Measurements from ENCODE around the gene ACAA2.
A peak's percentile ranks its signal among the peaks of the same experiment; 100 is the strongest.
"Not testable (repeated sequence)": the region's sequence is repeated elsewhere in the genome, so short reads cannot be mapped to it uniquely, and the experiment has no call there.

ACAA2 gene

DNA sequence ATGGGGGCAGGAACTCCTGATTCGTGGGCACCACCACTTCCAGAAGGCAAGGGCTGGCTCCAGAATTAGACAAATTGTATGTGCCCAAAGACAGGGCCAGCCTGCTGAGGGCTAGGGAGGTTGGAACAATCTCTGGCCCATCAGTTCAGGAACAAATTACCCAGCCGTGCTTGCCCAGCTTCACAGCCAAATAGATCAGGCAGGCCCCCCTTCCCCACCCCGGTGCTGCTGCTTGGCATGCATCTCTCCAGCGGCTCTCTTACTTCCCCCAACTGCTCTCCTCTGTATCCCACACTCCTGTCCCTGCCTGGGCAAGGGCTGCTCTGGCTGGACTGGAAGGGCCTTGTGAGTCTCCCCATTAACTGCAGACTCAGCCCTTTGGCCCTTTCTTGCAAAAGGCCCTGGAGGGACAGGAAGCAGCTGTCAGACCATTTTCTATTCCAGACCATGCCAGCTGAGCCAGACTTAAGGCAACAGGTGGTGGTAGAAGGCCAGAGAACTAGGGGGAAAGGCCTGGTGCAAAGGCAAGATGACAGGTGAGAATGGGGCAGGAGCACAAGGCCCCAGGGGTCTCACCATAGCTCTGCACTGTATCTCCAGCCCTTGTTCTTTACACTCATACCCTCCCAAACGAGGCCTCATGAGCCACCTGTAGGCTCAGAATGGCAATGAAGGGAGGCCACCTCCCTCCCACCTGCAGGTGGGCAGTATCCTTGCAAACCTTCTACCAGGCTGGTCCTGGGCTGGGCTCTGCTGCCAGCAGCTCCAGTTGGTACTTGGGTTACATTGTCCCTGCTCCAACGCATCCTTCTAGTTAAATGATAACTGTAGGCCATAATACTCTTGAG, 30.7 kb upstream of the ACAA2 start:
- no peak for DNase-seq

DNA sequence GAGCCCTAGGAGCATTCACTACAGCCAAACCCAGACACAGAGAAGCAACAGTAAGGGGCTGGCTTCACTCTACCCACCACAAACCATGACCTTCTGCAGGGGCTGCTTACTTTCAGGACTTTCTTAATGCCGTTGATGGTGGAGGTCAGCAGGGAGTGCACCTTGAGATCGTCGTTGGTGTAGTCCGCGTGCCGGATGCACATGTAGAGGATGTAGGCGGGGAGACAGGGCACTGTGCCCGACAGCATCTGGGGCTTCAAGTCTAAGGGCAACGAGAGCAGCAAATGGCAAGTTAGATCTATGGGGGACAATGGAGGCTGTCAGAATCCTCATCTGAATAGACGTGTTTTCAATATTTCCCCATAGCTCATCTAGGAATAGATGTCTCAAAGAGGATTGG, 29.8 kb upstream of the ACAA2 start:
- no peak for DNase-seq

DNA sequence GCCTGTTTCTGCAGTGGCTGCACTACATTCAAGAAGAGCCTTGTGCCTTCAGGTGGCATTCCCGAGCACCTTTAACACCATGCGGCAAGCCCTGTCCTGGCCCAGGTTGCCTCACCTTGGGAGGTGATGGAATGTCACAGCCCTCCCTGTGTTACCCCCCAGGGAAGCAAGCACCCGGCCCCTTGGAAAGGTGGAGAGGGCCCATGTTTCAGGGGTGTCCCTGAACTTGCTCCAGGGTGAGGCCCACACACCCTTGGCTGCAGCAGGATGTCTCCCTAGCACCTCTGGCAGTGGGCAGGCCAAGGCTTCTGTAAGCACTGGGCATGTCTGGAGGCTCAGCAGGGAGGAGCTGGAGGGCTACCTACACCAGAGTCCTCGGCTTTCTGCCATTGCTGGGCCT, 29.3 kb upstream of the ACAA2 start:
- DNase-seq = no peak

DNA sequence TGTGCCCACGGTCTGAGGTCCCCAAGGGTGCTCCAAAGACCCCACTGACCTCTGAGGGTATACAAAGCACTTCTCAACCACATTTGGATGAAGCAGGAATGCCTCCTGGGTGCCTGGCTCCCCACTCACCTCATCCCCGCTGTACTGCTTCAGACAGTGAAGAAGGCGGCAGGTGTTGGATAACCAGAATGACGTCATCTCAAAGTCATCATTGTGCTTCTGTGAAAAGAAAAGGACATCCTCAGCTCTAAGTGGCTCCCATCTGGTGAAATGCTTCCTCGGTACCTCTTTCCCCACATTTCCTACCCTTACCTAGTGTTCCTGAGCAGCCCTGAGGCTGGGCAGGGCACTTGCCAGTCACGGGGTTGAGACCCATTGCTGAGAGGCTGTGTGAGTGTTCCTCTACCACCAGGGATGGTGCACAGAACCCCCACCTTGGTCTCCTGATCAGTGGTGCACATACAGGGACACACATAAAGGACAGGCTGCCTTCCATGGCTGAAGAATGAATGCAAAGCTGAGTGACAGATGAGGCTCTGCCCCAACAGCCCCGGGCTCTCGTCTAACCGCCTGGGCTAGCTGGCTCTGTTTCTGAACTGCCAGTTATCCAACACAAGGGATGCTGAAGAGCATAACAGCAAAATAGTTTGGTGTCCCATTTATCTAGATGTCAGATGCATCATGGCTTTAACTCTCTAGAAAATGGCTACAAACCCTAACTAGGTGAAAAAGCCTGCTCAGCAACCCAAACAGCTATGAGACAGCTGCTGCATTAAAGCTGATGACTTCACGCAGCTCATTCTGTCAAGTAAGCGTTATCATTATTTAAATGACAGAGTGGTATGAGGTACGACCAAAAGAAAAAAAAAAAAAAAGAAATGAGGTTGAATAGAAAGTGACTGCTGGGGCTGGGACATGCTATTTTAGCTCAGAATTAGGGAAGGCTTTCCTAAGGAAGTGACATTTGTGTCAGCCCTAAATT, 28.2 kb upstream of the ACAA2 start:
- DNase-seq = no peak

DNA sequence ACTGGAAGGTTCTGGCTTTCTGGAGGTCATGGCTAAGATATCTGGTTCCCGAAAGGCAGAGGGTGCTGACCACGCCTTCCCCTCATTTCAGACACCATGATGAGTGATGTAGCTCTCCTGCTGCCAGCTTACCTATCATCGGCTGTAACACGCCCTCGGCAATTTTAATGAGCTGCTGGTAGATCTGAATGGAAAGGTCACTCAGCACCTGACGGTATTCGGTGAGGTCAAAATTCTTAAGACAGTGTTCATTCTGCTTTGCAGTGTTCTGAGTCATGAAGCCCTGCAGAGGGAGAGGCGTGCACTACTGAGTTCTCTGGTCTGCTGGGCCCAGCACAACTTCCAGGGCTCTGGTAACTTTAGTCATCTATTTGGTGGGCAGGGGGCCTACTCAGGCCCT, 25.7 kb upstream of the ACAA2 start:
- DNase-seq = no peak

DNA sequence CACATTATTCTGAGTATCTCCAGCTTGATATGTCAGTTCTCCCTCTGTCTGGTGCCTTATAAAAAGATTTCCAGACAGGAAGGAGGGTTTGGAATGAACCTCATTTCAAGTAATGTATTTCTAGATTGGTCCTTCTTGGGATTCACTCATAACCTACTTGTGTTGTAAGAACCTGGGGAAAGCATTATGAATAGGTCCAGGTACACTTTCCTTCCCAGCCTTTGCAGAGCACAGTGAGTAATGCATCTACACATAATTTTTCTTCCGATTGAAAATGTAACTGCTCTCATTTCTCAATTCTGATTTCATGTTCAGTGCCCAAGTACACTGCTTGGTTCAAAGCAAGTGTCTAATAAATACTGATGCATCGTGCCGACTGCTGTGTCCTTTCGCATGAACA, 25.0 kb upstream of the ACAA2 start:
- no peak for DNase-seq

DNA sequence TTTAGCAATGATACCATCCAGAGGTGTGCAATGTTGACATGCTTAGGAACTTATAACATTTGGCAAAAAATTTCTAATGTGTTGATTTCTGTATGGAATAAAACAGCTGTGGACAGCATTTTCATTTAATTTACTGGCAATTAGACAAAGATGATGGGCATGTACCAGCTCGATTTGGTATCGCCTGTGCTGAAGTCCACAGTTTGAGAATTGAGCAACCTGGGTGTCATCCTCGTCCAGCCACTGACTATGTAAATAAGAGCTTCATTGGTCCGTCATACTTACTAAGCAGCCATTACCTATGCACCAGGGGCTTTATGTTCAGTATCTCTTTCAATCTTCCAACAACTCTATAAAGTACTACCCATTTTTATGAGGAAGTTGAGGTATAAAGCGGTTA, 24.6 kb upstream of the ACAA2 start:
- DNase-seq = no peak

DNA sequence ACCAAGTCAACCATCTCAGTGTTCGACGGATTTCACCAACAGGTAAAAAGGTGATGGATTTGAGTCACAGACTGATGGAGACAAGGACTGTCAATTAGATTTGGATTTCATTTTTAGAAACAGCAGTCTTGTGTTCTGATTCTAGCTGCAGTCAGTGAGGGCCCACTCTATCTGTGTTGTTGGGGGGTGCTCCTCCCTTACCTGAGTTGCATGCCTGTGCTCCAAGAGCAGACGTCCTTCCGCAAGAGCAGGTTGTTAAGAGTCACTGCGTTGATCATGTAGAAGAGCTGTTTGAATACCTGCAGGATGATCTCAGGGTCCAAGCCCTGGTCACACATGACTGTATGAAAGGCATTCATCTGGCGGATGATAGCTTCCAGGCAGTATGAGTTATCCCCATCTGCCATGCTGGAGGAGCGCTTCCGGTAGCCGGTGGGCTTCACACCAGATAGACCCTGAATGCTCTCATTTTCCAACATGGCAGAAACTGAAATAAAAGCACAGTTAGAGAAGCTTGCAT, 24.0 kb upstream of the ACAA2 start:
- not testable (repeated sequence) for DNase-seq

DNA sequence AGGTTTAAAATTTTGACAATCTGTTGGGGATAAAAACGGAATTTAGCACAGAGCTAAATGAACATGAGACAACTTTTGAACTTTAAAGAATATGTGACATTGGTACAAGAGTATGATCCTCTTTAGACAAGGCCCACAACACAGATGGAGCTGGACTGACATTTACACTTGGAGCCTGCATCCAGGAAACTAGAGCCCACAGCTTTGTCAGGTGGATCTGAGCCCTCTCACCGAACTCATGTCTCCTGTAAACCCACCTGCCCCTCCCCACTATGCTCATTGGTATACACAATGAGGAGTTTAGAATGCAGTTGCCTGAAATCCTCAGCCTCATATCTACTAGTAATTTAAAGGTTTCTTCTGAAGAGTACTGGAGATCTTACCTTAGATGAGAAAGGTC, 22.1 kb upstream of the ACAA2 start:
- DNase-seq = no peak

DNA sequence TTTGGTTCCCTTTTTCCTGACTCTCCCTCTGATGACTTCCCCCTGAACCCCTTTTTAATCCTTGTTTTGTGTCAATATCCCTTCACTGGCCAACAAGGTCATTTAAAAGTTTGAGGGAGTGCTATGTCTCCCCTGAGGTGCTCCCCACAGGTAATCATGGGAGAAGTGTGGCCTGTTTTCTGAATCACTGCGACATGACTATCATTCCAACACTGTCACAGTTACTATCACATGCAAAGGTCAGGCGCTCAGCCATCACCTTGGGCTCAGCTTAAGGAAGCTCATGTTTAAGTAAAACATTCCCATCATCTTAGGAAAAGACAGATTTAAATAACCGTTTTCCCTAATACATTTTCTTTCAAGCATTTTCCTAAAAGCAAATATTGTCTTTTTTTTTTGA, 20.9 kb upstream of the ACAA2 start:
- DNase-seq = no peak

DNA sequence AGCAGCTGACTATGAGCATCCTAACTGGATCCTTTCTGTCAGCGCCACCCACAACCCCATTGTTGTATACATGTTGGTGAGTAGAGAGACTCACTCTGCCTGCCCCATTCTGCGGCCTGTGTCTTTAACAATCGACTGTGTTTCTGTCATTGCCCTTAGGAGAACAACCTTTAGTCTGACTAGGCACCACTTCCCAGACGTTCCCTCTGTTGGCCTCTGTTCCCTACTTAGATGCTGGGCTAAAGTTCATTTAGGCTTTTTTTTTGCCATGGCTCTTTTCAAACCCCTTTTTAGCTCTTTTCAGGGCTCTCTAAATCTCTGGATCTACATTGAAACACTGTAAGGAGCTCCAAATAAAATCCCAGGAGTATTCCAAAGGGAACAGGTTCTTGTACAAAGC, 20.5 kb upstream of the ACAA2 start:
- no peak for DNase-seq

DNA sequence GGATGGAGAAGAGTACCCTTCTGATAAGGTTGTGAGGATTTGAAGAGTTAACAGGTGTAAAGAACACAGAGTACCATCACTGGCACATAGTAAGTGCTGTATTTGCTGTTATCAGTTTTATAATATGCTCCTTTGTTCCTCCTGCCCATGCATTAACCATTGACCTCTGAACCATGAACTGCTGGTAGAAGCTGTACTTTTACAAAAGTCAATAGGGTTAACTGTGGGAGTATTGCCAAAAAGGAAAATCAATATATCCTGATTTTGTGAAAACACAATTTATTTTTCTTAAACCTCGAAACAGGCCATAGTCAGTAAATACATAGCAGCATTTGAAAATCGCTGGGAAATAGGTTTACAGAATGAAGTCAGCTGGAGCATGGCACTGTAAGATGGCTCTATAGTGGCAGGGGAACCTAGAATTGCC, 18.9 kb upstream of the ACAA2 start:
- no peak for DNase-seq

DNA sequence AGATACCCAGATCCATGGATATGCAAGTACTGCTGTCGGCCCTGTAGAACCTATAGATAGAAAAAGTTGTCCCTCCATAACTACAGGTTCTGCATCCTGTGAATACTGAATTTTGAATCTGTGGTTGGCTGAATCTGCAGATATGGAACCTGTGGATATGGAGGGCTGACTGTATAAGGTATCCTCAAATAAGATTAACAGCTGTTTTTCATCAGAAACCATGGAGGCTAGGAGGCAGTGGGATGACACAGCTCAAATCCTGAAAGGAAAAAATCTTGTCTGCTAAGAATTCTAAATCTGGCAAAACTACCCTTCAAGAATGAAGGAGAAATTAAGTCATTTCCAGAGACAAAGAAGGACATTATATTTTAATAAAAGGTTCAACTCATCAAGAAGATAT, 14.7 kb upstream of the ACAA2 start:
- no peak for DNase-seq

DNA sequence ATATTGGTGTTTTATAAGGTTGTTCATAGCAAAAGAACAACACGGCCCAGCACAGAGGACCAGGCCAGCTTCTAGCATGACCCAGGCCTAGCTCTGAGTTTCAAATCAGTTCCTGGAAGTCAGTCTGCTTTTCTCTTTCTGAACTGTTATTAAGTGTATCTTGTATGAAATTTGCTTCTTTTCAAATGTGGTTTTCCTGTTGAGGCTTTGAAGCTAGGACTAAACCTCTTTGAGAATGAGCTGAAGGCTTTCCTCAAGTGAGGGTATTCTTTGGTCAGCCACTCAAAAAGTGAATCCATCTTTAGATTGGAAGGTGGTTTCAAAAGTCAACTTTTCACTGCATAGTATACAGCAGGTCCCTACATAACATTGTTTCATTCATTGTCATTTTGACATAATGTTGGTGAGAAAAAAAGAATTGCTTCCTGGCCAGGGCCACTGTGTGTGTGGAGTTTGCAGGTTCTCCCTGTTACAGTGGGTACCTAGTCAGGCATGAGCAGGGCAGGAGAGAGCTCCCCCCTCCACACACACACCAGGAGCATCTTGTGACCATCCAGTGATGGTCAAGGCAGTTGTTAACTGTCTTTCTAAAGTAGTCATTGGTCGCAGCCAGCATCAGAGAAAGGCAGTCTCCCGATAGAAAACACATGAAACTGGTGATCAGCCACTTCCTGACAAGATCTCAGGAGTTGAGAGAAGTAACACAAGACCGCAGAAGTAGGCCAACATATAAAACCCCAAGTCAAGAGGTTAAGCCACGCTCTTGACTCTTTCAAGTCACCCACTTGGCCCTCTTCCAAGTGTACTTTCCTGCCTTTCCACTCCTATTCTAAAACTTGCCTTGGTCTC, 6.7 kb upstream of the ACAA2 start:
- DNase-seq = no peak

DNA sequence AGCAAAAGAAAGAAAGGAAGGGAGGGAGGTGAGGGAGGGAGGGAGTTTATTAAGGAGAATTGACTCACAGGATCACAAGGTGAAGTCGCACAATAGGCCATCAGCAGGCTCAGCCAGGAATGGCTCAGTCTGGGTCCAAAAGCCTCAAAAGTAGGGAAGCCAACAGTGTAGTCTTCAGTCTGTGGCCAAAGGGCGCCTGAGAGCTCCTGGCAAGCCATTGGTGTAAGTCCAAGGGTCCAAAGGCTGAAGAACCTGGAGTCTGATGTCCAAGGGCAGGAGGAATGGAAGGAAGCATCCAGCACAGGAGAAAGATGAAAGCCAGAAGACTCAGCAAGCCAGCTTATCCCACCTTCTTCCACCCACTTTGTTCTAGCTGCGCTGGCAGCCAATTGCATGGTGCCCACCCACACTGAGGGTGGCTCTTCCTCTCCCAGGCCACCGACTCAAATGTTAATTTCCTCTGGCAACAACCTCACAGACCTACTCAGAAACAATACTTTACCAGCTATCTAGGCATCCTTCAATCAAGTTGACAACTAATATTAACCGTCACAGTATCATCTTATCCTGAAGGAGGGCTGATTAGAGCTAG, 5.8 kb upstream of the ACAA2 start:
- DNase-seq = no peak

DNA sequence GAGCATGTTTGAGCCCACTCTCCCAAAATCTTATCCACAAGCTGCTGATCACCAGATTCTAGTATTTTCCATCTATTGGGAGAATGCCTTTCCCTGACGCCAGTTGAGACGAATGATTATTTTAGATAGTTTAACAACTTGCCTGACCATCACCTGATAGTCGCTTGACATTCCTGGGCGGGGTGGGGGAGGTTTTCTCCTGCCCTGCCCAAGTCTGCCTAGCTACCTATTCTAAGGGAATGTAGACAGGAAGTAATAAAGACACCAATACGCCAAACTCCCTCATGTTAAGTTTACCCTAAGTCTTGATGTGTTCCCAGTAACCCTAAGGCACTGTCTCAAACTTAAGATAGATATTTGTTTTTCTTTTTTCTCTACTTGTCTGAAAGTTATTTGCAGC, 4.6 kb upstream of the ACAA2 start:
- DNase-seq = no peak

DNA sequence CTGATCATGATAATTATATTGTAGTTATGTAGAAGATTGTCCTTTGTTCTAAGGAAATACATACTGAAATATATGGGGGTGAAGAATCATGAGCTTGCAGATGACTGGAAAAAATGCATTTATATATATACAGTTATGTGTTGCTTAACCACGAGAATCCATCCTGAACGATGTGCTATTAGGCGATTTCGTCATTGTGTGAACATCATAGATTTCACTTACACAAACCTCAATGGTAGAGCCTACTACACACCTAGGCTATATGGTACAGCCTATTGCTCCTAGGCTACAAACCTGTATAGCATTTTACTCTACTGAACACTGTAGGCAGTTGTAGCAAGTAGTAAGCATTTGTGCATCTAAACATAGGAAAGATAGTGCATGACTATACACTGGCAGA, 2.6 kb upstream of the ACAA2 start:
- DNase-seq = no peak

DNA sequence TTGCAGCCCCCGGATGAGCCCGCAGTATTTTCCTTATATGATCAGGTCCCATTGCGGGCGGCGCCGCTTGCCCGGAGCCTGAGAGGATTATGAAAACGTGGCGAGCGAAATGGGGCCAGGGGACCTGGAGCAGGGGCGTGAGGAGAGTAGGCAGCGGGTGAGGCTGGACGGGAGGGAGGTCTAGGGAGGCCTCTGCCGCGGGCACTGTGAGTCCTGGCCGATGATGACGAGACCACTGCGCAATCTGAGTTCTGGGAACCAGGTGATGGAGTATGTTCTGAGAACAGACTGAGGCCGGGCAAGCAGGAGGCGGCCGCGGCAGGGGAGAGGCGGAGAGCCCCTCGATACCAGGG, 790 bp upstream of the ACAA2 start:
- no peak for DNase-seq

DNA sequence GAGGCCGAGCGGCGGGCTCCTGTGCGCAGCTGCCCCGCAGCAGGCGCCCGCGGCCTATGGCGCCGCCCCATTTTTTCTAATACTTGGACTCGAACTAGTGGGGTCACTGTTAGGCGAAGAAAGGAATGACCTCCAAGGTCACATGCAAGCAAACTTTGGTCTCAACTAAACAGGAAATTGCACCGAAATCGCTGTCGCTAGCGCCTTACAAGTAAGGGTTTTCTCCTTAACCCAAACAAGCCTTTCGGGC, 339 bp downstream of the ACAA2 start:
- DNase-seq = no peak

DNA sequence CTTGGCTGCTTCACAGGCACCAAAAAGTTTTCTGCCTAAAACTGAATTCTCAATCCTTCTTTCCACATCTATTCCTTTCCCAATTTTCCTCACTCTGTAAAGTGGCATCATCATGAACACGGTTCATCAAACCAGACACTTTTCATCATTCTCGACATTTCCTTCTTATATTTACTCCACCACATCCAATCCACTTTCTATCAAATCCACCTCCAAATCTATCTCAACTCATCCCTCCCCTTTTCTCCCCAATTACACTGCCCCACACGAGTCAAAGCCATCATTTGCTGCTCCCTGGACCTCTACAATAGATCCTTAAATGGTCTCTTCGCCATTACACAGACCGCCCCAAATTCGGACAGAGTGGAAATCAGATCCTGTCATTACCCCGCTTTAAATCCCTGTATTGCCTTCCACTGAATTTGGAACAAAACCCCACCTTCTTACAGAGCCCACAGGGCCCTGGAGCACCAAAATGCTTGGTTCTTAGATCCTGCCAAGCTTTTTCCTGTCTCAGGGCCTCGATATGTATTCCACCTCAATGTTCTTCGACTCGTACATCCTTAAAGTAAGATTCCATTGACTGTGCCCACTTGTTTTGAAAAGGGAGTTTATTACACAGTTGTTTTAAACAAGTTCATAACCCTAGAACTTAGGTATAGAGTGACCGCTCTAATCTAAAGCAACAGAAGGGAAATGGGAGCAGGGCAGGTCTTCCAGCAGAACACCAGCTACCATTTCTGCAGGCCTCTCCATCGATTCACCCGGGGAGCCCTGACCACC, 856 bp downstream of the ACAA2 start:
- no peak for DNase-seq

DNA sequence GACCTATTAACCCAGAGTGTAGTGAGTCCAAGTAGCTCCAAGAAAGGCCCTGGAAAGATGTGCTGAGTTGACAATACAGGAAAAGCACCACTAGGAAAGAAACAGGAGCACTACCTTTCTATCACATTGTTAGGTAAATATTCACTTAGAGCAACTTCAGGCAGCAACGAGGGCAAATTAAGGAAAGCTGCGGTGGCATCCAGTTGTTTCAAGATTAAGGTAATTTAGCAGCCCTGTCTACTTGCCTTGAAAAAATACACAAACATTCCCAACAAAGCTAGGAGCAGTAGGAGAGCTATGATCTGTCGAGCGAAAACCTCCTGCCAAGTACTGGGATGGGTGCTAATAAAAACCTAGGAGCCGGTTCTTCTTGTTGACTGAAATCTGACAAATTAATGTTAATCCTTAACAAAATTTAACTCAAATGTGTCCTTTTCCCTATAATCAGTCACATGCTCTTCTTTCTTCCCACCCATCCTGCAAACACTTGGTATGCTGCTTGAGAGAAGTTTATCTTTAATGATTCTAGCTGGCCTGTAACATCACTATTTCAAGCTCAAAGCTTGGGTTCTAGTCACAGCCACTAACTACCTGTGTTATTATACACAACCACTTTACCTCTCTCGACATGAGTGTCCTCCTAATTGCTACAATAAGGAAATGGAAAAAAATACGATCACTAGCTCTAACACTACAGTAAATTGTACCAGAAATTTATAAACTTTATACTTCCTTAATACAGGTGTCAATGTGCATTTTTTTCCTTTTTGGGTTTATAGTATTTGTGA, 2.0 kb downstream of the ACAA2 start:
- DNase-seq = peak; percentile 12

Data from retina (tissue), 1 donor.